ENCODE results near the gene CINP.
"Not testable (repeated sequence)": the region's sequence is repeated elsewhere in the genome, so short reads cannot be mapped to it uniquely, and the experiment has no call there.

Gene CINP

GRCh38 chr14:102319351-102320032, 43.2 kb downstream of the CINP start, which contains the start of gene ZNF839:
Gene ZNF839 (plus strand): TSS chr14:102319746. CDS start chr14:102319766, 20 bp downstream.
- peak; percentile 84 for DNase-seq

GRCh38 chr14:102318781-102319276, 43.9 kb downstream of the CINP start:
- DNase-seq = no peak

DNA sequence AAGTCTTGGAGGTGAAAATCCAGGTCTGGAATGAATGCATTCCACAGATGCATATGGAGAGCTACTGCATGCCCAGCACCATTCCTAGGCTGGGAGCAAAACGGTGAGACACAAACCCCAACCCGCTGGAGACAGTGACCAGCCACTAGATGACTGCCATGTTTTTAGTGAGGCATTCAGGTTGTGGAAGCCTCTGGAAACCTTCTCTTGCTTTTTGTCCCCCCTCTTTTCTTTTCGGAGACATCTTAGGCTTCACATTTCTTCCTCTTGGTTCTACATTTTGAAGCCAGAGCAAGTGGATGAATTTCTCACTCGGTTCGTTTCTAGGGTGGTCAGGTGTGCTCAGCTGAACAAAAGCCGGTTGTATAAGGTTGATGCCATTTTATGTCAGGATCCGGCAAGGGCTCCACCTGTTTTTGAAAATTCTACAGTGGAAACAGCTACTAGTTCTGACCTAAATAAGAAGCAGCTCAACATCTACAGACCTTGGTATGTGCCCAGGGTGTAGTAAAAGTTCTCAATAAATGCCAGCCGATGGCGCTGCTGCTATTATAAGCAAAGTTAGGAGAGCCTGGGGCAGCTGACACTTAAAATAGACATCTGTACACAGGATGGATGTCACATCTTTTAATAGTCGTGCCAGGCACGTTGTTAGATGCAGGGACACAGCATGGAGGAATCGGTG, 45.0 kb downstream of the CINP start:
- DNase-seq = peak; percentile 29

DNA sequence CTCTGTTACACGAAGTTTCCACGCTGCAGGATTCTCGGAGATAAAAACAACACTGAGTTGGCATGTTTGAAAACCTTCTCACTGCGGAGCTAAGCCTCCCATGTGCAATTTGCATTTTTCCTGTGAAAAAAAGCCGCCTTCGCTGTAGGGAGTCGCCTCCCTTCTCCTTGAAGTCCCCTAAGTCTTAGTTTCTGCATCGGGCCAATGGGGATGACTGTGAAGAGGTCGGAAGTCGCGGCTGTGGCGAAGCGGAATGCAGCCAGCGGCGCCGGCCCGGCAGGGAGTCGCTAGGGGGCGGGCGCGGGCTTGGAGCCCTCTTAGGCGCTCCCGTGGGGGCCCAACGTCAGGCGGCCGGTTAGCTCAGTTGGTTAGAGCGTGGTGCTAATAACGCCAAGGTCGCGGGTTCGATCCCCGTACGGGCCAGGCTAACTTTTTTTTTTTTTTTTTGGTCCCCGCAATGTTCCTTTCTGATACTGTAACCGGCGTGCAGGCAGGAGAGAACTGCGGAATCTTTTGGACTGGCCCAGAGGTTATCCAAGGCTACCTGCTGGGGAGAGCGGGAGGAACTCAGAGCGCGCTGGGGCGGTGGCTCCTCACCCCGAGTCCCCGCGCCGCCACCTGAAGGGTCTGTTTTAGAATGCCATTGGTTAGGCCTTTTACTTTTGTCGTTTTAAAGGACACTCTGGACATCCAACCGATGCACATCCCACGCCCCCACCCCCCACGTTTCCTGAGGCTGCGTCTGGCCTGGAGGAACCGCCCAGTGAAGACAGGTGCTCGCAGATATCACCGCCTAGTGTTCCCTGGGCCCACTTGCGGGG, 45.7 kb downstream of the CINP start:
- DNase-seq = peak; percentile 85

GRCh38 chr14:102316338-102316742, 46.4 kb downstream of the CINP start:
- peak; percentile 30 for DNase-seq

- no peak for DNase-seq
Observed at GRCh38 chr14:102315121-102315520, 47.6 kb downstream of the CINP start.

GRCh38 chr14:102314242-102315011, 48.3 kb downstream of the CINP start:
- DNase-seq = peak; percentile 71

DNA sequence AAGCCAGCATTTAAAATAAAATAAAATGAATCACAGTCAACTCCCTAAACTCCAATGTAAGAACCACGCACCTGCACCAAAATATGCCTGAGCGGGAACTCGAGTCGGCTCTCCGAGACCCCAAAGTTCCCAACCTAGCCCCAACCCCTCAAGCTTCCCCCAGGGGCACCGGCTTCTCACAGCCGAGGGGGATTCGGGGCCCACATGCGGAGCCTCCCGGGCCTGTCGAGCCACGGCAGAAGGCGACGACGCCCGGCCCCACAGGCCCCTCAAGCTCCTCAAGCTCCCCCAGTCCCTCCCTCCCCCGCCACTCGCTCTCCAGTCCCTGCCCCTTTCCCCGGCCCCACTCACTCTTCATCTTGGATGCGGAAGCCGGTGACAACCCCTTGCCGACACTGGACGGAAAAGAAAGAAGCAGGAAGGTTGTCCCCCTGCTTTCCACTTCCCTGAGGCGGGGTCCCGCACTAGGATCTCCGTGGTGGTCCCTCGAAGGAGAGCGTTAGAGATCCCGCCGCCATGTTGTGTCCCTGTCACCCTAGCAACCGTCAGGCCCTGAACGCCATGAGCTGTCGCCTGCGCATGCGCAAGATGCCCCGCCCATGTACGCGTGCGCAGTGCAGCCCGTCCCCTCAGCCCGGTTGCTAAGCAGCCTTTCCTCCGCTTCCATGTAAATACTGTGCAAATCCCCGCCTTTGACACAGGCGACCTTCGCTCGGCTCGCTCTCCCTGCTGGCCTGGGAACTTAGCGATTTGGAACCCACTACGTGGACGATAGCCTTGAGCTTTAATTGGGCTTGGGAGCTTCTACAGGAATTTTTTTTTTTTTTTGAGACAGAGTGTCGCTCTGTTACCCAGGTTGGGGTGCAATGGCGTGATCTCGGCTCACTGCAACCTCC, 57.8 kb downstream of the CINP start, which contains the start of gene MOK:
Gene MOK, minus strand, starts transcription at position 554 of the 896 bp plus-strand sequence. Its CDS starts 196 bp downstream, at position 358.
- DNase-seq = peak; percentile 95

DNA sequence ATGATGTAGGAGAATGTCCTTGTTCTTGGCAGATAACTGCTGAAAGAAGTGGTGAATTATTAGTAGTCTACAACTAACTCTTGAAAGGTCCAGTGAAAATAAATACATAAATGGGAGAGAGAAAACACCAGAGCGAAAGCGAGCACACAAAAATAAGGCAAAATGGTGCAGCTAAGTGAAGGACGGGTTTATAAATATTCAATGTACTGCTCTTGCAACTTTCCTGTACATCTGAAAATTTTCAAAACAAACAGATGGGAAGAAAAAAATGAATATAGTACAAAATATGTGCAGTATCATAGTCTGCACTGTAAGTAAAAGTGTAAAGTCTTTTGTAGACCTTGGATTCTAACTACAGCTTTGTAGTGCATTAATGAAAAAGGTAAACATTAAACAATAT, 59.0 kb downstream of the CINP start:
- DNase-seq = no peak

DNA sequence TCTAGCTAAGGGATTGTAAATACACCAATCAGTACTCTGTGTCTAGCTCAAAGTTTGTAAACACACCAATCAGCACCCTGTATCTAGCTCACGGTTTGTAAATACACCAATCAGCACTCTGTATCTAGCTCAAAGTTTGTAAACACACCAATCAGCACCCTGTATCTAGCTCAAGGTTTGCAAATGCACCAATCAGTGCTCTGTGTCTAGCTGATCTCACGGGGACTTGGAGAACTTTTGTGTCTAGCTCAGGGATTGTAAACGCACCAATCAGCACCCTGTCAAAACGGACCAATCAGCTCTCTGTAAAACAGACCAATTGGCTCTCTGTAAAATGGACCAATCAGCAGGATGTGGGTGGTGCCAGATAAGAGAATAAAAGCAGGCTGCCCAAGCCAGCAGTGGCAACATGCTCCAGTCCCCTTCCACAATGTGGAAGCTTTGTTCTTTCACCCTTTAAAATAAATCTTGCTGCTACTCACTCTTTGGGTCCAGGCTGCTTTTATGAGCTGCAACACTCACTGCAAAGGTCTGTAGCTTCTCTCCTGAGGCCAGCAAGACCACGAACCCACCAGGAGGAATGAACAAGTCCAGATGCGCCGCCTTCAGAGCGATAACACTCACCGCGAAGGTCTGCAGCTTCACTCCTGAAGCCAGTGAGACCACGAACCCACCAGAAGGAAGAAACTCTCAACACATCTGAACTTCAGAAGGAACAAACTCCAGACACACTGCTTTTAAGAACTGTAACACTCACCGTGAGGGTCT, 64.2 kb downstream of the CINP start:
- DNase-seq = not testable (repeated sequence)

All from GDM1 (cell line).